Measurements from ENCODE around the gene CYP4F2.
"Not testable (repeated sequence)": the region's sequence is repeated elsewhere in the genome, so short reads cannot be mapped to it uniquely, and the experiment has no call there.

Gene CYP4F2

DNA sequence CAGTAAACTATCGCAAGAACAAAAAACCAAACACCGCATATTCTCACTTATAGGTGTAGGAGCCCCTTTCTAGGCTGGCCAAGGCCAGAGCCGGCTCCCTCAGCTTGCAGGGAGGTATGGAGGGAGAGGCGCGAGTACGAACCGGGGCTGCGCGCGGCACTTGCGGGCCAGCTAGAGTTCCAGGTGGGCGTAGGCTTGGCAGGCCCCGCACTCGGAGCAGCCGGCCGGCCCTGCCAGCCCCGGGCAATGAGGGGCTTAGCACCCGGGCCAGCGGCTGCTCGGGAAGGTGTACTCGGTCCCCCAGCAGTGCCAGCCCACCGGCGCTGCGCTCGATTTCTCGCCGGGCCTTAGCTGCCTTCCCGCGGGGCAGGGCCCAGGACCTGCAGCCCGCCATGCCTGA lies 1.7 kb upstream of the CYP4F2 start:
- DNase-seq = not testable (repeated sequence)

GRCh38 chr19:15897026-15897737 lies 692 bp downstream of the CYP4F2 start:
- DNase-seq = no peak

- DNase-seq = no peak
Measured at GRCh38 chr19:15895876-15896430, 1.9 kb downstream of the CYP4F2 start.

DNA sequence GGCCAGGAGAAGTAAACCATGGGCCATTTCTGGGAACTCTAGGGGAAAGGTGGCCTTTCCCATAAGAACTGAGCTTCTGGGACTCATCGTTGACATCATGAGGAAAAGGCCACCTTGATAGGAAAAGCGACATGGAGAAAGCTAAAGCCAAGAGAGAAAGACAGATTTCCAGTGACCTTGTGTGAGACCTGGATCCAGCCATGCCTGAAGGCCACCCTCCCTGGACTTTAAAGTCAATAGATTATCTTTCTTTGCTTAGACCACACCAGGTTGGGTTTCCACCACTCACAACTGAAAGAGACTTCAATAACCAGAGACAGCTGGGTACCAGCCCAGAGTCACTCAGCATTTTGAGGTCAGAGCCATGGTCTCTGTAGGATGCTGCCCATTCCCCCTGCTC lies 3.5 kb downstream of the CYP4F2 start:
- DNase-seq = no peak

DNA sequence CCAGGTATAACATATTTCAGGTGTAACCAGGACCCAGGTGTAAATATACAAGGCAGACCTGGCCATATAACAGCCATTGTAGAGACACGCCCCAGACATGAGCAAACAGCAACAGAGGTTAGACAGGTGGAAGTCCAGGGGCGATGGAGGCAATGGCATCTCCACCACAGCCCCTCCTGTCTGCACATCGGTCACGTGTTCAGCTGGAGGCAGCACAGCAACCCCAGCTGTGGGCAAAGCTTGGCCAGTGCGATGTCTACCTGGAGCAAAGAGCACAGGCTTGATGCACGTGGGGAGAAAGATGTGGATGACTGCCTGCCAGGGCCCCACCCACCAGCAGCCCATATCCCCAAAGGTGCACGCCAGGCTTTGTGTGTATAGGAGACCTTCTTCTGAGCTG lies 4.4 kb downstream of the CYP4F2 start:
- no peak for DNase-seq

DNA sequence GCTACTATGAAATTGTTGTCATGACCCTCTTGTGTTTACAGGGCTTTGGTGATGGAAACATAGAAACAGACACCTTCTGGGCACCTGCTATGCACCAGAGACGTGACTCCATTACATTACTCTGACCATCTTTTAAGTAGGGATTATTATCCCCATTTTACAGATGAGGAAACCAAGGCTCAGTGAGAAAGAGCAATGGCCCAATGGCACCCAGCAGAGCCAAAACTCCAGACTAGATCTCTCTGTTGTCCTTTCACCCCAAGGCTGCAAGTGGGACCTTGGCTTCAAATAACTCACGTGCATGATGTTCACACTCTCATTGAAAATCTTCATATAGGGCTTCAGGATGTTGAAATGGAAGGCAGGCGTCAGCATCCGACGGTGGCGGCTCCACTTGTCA lies 5.9 kb downstream of the CYP4F2 start:
- no peak for DNase-seq

DNA sequence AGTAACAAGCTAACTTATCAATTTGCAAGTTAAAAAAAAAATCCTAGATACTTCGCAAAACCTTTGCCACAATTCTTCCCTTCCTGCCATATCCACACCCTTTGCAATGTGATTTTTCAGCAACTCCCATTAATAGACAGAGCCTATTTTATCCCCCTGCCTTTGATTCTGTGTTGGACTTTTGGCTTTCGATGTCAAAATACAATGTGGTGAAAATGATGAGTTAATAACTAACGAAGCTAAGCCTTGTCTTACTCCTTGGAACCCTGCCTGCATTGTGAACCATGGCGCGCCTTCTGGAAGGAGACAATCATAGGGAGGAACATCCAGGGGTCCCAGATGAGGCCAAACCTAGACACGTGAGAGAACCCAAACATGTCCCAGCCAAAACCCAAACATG lies 6.4 kb downstream of the CYP4F2 start:
- no peak for DNase-seq

- DNase-seq = not testable (repeated sequence)
Measured at GRCh38 chr19:15889339-15889738, 8.5 kb downstream of the CYP4F2 start.

DNA sequence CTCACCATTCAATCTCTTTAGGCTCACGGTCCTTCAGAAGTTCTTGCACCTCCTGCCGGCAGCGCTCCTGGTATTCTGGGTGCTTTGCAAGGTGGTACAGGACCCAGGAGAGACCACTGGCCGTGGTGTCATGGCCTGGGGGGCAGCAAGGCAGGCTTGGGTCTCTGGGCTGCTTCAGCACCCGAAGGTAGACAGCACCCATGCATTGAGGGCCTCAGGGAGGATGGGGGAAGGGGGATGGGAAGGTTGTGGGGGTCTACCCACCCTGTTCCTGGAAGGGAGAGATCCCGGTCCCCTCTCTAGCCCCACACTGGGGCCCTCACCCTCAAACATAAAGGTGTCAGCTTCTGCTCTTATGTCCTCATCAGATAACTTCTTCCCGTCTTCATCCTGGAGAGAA lies 12.0 kb downstream of the CYP4F2 start:
- DNase-seq = no peak

DNA sequence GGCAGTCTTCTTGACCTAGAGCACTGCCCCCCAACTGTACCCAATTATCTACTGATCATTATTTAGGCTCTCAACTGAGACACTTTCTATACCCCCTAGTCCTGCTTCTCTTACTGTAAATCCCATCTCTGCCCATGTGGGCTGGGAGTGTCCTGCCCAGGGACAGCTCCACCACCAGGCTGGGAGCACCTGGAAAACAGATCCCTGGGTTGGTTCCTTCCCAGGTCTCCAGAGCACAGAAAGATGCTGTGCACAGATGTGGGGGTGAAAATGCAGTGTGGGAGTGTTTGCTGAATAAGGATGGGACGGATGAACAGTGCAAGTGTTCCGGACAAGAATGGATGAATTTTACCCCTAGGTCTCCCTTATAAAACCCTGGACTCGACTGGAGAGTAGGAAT lies 12.7 kb downstream of the CYP4F2 start:
- no peak for DNase-seq

GRCh38 chr19:15883329-15883728 lies 14.5 kb downstream of the CYP4F2 start:
- not testable (repeated sequence) for DNase-seq

GRCh38 chr19:15874821-15875474 lies 22.9 kb downstream of the CYP4F2 start:
- DNase-seq = no peak

DNA sequence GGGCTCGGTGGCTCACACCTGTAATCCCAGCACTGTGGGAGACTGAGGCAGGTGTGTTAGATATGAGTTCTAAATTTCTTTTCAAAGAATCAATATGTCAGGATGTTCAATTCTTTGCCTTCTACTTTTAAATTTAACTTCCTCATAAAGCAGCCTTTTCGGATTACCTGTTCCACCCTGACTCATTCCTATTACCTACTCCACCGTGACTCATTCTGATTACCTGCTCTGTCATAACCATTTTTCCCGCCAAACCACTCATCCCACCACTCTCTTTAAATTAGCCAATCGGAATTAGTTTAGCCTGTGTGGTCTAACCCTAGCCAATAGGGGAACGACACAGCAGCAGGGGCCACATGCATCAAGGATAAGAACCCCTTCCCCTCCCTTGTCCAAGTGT lies 24.1 kb downstream of the CYP4F2 start:
- not testable (repeated sequence) for DNase-seq

DNA sequence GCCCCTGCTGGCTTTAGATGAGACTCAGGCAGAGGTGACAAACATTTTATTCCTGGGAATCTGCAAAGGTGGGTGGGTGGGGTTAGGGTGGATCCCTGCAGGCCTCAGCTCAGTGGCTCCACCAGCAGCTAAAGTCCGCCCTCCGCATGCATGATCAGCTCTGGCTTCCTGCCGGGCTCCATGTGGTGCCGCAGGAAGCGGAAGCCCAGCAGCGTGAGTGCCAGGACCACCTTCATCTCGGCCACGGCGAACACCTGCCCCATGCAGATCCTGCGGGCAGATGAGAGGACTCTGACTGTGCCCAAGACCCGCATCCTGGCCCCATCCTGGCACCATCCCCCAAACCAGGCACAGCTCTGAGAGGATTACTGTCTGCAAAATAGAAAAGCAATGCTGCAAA lies 26.3 kb downstream of the CYP4F2 start:
- no peak for DNase-seq

GRCh38 chr19:15869873-15870272 lies 28.0 kb downstream of the CYP4F2 start:
- DNase-seq = no peak

DNA sequence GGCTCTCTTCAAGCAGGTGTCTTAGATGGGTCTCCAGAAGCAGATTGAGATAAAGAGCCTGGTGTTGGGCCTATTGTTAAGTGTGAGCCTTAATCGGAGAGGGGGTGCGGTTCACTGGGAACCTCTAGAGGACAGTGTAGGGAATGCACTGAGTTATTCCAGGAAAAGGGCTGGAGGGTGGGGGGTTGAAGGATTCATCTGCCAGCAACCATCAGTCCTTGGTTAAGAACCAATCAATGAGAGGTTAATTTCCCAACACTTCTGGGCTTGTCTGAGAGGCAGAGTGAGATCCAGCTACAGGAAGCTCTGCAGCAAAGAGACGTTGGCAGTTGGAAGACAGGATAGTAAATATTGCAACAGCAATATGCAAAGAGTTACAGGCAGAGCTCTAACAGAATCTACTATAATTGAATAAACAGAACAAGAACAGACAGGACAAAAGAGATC lies 28.7 kb downstream of the CYP4F2 start:
- no peak for DNase-seq

DNA sequence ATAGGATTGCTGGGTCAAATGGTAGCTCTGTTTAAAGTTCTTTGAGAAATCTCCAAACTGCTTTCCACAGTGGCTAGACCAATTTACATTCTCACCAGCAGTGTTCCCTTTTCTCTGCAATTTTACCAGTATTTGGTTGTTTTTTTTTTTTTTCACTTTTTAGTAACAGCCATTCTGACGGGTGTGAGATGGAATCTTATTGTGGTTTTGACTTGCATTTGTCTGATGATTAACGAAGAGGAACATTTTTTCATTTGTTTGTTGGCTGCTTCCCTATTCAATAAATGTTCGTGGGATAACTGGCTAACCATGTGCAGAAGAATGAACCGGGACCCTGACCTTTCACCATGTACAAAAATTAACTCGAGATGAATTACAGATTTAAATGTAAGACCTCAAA lies 31.2 kb downstream of the CYP4F2 start:
- DNase-seq = no peak

DNA sequence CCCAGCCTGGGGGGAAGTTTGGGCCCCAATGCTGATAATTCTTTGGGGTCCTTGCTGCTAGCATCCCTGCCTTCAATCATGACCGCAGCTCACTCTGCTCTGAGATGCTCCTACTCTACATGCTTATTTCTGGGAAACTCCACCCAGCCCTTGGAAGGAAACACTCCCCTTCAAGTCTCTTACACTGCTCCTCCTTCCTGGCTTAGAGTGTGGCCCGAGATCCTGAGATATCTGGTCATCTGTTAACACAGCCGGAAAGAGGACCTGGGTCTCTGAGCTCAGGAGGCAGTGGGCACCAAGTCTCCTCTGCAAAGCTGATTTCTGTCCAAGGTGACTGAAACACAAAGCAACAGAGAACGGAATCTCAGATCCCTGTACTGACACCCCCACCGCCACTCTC lies 33.0 kb downstream of the CYP4F2 start:
- no peak for DNase-seq

DNA sequence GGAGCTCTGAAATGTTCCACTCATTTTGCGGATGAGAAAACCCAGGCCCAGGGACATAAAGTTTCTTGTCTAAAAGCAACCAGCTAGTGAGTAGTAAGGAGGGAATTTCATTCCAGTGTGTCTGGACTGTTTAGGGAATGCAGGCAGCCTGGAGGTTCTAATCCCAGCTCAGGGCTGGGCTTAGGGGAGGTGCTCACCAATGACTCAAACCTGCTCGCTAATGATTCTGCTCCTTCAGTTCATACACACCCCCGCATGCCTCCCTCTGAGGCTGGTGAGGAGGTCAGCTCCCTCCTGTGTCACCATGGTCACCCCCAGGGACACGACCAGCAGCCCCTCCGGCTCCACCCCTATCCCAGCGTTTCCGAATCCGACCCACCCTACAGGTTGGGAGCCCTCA lies 34.6 kb downstream of the CYP4F2 start:
- no peak for DNase-seq

DNA sequence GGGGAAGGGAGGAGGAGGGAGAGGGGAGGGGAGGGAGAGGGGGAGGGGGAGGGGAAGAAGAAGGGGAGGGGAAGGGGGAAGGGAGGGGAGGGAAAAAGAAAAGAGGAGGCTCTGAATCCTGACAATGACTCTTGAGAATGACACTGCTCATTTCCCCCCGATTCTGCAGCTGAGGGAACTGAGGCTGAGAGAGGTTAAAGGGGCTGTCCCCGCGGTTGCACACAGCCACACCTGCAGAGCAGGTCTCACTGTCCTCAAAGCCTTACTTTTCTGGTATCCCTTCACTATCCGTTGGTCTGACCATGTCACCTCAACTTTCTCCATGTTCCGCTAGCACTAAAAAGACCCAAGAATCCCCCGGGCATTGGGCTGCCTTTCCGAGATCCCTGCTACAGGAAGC lies 35.4 kb downstream of the CYP4F2 start:
- DNase-seq = no peak

- no peak for DNase-seq
Measured at GRCh38 chr19:15860522-15860921, 37.4 kb downstream of the CYP4F2 start.

DNA sequence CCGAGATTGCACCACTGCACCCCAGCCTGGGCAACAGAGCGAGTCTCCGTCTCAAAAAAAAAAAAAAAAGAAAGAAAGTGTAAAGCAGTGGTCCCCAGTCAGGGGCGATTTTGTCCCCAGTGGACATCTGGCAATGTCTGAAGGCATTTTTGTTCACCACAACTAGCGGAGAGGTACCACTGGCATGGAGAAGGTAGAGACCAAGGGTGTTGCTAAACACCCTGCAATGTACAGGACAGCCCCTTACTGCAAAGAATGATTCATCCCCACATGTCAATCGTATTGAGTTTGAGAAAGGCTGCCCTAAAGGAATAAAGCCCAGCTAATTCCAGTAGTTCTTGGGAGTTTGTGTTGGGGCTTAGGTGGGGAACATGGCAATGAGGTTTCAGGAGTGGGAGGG lies 38.7 kb downstream of the CYP4F2 start:
- DNase-seq = no peak

GRCh38 chr19:15850385-15850784 lies 47.5 kb downstream of the CYP4F2 start:
- DNase-seq = no peak

- no peak for DNase-seq
Measured at GRCh38 chr19:15846923-15847322, 51.0 kb downstream of the CYP4F2 start.

- not testable (repeated sequence) for DNase-seq
Measured at GRCh38 chr19:15843894-15844222, 54.0 kb downstream of the CYP4F2 start.
